Measurements from ENCODE around the gene SLC34A3.

The SLC34A3 gene

DNA sequence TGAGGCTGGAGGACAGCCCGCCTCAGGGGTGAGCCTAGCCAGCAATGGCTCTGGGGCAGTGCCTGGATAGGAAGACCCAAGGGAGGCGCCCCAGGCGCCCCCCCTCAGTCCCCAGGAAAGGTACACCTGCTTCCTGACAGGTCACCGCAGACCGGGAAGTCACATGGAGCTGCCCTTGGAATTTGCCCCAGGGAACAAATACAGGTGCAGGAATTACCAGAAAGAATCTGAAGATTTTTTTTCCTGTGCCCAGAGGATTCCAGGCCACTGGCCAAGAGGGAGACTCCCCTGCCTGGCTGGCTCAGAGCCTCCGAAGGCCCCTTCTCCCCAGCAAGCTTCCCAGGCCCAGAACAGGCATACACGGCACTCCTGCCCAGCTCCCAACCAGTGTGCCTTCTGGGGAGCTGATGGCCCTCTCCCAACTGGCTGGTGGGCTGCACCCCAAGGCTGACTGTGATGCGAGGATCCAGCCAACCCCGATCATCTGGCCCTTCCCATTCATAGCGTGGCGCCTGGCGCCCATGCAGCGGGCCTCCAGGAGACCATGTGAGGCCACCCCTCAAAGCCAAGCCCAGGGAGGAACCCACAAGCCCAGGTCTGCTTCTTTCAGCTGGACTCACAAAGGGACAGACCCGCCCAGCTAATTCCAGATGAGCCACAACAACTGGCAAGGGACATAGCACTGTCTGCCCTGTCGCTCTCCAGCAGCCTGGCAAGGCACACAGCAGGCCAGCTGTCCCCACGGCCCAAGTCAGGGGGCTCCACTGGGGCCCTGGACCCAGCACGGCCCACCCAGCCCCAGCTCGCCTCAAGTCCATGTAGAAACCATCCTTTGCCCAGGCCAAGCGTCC, 32.4 kb upstream of the SLC34A3 start:
- no peak for DNase-seq

DNA sequence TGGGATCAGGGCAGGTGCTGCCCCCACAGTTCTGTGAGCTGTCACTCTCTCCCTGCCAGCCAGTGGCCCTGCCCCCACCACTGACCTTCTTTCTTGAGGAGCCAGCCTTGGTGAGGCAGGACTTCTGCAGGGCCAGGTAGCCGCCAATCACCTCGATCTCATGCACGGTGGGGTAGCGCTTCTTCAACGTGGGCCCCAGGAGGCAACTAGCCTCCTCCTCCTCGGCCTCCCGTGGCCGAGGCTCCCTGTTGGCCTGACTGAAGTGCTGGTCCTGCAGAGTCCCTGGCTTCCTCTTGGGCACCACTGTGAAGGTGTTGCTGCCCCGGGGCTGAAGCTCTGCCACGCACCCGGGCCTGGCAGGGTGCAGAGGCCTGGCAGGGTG, 31.8 kb upstream of the SLC34A3 start:
- no peak for DNase-seq

DNA sequence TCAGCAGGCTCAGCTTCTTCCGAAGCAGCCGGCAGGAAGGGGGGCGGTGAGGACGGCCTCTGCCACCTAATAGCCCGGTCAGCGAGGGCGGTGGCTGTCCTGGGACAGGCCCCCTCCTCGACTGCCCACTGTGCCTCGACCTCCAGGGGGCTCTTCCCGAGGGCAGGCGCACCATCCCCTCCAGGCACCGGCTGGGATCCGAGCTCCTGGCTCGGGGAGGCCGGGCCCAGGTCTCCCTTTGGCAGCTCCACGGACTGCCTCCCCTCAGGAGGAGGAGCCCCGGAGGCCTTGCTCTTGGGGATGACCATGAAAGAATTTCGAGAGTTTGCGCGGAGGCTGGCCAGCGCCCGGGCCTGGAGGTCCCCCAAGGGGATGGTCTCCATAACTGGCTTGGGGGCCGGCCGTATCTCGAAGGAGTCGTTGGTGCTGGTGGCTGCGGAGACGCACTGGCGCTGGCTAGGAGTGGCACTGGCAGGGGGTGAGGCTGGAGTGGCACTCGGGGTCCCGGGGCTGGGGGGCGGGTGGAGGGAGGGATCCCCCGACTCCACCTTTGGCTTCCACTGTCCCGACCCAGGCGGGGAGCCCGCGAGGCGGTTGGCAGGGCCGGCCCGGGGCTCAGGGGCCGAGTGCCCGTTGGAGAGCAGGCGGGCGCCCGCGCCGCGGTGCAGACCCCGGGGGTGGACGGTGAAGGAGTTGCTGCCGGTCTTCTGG, 31.1 kb upstream of the SLC34A3 start:
- DNase-seq = no peak

DNA sequence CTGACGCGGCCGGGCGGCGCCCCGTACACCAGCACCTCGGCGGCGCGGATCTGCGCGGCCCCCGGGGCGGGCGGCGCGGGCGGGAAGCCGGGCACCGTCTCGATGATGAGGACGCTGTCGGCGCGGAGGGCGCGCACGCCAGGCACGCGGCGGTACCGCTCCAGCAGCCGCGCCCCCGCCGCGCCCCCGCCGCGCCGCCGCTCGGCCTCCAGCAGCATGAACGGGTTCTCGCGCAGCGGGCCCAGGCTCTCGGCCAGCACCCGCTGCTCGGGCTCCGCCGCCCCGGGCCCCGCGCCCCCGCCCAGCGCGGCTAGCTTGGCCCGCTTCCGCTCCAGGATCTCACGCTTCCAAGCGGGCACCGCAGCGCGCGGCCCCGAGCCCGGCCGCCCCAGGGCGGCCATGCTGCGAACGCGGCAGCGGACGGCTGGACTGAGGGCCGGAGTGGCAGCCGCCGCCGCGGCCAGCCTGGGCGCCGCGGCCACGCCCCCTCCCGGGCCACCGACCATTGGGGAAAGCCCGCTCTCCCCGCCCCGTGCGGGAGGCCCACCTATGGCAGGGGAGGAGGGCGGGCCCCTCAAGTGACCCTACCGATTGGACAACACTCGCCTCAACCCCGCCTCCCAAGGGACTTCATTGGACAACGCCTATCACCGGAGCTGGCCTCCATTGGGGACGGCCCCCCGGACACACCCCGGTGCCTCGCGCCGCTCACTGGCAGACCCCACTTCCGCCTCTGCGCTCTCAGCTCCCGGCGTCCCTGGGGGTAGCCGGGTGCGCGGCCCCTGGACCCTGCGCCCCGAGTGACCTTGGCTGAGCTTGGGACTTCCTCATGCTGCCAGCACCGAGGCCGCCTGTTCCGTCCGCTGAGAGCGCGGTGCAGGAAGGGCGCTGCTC, 30.1 kb upstream of the SLC34A3 start, which contains the start of gene TPRN:
Gene TPRN (minus strand): TSS at position 431 of the 894 bp plus-strand sequence. CDS start 30 bp downstream, at position 401.
- DNase-seq = peak; percentile 100

DNA sequence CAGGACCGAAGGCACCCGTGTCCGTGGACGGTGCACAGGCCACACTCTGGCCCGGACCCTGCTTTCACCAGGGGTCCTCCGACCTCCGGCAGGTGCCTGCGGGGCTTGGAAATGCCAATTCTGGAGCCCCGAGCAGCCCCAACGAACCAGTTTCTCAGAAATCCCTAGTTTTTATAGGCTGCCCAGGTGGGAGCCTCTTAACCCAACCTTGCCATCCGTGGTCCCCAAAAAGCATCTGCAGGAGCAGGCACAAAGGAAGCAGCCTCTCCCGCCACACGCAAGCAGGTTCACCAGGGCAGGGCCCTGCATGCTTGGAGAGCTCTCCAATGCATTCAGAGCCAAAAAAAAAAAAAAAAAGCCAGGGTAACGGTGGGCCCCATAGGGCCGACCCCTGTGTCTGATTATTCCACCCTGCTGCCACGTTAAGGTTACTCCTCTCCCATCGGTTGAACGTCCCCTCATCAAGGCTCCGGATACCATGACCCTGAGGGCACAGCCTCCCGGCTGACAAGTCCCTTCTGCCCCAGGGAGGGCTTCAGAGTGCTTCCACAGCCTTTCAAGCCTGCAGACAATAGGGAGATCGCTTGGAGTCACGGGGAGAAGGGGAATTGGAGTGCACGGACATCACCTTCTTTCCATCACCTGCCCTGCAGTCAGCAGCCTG, 29.4 kb upstream of the SLC34A3 start:
- no peak for DNase-seq

DNA sequence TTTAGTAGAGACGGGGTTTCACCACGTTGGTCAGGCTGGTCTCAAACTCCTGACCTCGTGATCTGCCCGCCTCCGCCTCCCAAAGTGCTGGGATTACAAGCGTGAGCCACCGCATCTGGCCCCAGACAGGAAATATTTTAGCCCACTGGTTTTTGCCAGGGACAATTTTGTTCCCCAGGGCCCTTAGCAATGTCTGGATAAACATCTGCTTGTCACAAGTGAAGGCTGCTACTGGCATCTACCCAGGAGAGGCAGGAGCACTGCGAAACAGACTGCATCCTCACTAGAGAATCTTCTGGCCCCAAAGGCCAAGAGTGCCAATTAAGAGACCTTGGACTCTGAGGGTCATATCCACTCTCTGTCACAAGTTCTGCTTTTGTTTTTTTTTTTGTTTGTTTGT, 27.7 kb upstream of the SLC34A3 start:
- DNase-seq = no peak

DNA sequence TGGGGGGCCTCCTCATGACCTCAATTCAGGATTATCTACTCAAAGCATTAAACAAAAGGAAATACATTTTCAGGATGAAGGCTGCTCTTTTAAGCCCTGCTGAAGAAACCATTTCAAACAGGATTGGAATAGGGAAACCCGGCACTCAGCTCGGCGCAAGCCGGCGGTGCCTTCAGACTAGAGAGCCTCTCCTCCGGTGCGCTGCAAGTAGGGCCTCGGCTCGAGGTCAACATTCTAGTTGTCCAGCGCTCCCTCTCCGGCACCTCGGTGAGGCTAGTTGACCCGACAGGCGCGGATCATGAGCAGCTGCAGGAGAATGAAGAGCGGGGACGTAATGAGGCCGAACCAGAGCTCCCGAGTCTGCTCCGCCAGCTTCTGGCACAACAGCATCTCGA, 26.0 kb upstream of the SLC34A3 start:
- no peak for DNase-seq

DNA sequence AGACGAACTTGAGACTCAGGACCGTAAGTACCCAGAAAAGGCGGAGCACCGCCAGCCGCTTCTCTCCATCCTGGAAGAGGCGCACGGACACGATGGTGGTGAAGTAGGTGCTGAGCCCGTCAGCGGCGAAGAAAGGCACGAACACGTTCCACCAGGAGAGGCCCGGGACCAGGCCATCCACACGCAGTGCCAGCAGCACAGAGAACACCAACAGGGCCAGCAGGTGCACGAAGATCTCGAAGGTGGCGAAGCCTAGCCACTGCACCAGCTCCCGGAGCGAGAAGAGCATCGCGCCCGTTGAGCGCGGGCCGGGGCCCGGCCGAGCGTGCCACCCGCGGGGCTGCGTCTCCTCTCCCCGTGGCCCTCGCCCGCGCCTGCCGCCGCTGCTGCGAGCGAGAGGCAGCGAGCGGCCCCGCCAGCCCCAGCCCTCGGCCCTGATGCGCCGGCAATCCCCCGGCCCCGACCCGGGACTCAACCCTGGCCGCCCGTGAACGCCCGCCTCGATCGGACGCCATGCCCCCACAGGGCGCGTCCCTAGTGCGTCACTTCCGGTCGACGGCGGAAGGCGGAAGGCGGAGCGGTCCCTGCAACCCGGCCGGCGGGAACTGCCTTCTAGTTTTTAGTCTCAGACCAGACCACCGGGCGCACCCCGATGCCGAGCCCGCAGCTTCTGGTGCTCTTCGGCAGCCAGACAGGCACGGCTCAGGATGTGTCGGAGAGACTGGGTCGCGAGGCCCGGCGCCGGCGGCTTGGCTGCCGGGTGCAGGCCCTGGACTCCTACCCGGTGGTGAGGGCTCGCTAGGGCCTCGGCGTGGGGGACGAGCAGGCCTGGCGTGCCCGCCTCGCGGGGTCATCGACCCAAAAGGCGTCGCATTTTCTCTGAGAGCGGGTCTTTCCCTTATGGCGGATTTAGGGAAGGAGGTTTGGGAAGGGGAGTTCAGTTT, 25.3 kb upstream of the SLC34A3 start, which contains the start of the genes NDOR1 and TMEM203:
Gene NDOR1 (plus strand): TSS at position 575 of the 944 bp plus-strand sequence. CDS start 78 bp downstream, at position 653.
Gene TMEM203 (minus strand): TSS at position 523 of the 944 bp plus-strand sequence. CDS start 234 bp downstream, at position 289.
- peak; percentile 96 for DNase-seq

DNA sequence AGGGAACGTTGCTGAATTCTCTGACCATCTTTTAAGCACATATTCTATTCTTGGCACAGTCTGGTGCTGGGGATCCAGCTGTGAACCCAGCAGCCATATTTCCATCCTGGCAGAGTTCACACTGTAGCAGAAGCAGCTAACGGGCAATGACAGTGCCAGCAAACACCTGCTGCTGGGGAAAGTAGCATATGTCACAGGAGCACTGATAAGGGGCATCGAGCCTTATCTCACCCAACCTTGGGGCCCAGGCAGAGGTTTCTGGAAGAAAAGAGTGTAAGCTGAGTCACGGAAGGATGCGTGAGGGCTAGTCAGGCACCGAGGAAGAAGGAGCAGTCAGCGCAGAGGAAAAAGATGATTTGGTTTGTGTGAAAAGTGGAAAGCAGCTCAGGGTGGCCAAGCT, 24.1 kb upstream of the SLC34A3 start:
- DNase-seq = no peak

DNA sequence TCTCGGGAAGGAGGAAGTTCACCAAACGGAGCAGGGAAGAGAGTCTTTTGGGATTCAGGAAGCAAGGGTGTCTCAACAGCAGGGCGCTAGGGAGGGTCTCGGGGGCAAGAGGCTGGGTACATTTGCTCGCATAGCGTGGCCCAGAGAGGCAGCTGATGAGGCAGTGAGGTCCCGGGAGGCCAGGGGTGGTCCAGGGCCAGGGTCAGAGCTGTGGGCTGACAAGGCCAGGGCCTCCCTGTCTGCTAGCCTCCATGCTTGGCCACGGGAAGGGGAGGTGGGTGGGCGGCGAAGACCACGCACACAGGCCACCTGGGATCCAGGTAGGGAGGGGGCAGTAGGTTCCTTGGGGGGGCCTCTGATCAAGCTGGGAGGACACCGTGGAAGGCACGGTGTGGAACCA, 19.2 kb upstream of the SLC34A3 start:
- no peak for DNase-seq

DNA sequence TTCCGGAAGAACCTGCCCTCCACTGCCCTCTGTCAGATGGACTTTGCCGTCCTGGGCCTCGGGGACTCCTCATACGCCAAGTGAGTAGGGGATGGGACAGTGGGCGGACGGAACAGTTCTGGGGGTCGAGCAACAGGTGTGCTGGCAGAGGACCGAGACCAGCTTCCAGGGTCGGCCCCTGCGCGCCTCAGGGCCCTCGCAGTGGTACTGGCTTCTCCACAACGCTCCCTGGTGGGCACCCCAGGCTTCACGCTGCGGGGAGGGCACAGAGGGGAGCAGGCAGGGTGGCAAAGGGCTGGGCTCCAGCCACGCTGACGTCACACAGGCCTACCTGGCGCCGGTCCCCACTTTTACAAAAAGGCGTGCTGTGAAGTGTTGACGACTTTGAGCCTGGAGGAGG, 18.2 kb upstream of the SLC34A3 start:
- DNase-seq = no peak

DNA sequence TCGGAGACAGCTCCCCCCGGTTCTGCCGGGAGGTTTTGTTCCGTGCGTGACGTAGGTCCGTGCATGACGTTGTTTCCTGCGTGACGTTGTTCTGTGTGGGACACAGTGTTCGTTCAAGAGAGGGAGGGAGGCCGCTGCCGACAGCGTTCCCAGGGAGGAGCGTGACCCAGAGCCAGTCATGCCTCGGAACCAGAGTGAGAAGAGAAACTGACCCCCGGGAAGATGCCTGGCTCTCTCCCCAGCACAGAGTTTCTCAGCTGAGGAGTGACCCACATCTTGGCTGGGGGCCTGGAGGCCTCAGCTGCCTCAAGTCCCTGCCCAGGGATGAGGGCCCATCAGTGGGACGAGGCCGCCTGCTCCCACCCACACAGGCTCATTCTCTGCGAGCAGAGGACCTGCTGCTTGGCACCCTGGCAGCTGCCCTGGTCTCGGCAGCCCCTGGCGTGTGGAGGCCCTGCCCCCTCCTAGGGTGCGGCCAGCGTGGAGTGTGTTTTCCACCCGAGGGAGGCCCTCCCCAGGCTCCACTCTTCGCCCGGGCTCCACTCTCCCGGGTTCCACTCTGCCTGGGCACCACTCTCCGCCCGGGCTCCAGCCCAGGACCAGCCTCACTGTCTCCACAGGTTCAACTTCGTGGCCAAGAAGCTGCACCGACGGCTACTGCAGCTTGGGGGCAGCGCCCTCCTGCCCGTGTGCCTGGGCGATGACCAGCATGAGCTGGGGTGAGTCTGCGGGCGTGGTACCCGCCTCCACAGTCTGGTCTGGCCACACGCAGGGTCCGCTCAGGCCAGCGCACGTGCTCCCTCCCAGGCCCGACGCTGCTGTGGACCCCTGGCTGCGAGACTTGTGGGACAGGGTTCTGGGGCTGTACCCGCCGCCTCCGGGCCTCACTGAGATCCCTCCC, 17.3 kb upstream of the SLC34A3 start:
- no peak for DNase-seq

DNA sequence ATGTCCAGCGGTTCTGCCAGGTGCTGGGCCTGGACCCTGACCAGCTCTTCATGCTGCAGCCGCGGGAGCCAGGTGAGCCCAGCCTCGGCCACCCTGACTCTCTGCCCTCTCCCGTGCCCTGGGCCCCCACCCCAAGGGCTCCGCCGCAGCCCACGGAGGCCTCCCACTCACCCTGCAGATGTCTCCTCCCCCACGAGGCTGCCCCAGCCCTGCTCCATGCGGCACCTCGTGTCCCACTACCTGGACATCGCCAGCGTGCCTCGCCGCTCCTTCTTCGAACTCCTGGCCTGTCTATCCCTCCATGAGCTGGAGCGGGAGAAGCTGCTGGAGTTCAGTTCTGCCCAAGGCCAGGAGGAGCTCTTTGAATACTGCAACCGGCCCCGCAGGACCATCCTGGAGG, 16.1 kb upstream of the SLC34A3 start:
- no peak for DNase-seq

DNA sequence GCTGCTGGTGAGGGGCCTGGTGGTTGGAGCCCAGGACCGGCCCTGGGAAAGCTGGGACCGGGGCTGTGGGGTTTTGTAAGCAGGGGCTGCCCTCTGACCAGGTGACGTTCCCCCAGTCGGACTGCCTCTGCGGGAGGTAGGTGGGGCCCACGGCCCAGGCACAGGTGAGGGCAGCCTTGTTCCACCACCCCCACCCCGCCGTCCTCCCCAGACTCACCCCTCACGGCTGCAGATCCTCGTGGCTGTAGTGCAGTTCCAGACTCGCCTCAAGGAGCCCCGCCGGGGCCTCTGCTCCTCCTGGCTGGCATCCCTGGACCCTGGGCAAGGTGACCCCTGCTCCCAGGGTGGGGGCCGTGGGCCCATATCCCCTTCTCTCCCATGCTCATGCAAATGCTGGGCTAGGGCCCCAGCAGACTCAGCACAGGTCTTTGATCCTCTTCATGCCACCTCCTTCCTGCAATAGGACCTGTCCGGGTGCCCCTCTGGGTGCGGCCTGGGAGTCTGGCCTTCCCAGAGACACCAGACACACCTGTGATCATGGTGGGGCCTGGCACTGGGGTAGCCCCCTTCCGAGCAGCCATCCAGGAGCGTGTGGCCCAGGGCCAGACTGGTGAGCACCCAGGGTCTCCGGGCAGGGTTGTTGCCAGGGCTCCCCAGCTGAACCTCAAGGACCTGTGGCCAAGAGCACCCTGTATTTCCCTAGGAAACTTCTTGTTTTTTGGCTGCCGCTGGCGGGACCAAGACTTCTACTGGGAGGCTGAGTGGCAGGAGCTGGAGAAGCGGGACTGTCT, 15.3 kb upstream of the SLC34A3 start:
- DNase-seq = no peak

DNA sequence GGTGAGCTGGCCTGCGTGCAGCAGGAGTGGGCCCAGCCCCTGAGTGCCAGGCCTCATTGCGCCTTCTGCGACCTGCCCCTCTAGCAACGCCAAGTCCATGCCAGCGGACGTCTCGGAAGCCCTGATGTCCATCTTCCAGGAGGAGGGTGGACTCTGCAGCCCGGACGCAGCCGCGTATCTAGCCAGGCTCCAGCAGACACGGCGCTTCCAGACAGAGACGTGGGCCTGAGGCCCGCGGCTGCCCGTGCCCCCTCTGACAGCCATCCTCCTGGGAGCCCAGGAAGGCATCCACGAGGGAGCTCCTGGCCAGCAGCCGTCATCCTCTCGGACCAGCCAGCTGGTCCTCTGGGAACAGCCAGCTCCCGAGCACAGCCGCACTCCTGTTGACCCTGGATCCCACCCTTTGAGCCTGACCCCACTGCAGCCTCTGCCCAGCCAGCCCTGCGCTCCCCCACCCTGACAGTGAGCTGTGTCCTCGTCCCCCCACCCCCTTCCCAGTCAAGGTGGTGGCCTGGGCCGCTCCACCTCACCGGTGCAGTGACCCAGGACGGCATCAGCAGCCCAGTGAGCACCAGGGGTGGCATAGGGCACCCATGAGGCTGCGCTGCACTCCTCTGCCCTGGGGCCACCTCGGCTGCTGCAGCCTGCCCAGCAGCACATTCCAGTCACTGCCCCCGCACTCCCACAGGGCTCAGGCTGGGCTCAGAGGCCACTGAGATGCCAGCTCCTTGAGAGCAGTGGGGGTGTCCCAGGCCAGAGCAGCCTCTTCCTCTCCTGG, 14.3 kb upstream of the SLC34A3 start:
- DNase-seq = no peak

DNA sequence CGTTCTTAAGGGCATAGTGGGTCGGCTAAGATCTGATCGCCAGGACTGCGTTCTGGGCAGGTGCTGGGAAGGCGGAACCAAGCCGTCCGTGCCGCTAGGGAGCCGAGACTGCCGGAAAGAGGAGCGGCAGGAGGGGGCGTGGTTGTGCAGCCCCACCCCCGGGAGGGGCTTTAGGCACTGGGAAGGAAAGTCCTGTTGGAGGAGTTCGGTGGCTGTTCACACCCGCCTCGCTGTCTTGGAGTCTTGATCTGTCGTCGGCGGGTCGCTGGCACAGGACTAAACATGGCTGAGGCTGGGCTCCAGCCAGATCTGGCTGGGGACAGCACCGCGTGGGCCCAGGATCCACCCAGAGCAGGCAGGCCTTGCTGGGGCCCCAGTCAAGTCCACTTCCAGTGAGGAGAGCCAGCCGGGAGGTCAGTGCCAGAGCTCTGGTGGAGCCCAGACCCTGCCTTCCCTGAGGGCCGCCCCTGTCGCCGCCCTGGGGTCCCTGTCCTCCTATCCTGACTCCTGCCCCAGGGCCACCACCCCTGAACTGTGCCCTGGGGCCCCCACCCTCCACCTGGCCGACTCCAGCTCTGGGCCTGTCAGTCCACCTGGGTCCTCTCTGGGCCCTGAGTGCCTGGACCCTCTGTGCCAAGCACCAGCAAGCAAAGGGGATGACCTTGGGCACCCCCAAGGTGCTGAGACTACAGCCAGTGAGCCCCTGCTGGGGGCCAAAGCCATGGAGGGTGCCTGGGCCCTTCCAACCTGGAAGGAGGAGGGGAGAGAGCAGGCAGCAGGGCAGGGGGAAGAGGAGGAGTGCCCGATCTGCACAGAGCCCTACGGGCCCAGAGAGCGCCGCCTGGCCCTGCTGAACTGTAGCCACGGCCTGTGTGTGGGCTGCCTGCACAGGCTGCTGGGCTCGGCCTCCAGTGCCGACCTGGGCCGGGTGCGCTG, 13.2 kb upstream of the SLC34A3 start:
- DNase-seq = no peak

DNA sequence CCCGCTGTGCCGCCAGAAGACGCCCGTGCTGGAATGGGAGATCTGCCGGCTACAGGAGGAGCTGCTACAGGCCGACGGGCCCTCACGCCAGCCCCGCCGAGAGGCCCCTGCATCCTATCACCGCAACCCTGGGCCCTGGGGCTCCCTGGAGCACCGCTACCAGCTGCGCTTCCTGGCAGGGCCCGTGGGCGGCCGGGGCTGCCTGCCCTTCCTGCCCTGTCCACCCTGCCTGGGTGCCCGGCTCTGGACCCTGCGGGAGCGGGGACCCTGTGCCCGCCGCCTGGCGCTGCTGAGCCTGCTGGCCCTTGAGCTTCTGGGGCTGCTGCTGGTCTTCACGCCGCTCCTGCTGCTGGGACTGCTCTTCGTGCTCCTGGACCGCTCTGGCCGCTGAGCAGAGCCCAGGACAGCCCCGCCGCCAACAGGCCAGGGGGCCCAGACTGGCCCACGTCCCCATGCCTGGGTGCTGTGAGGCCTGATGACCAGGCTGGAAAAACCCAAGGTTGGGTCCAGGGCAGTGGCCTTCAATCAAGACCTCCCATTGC, 12.4 kb upstream of the SLC34A3 start:
- no peak for DNase-seq

Data from RPMI8226 (cell line).